GM21786 (cell line): ENCODE measurements around the gene SLC44A3.
A peak's percentile ranks its signal among the peaks of the same experiment; 100 is the strongest.

Source experiments
- ATAC-seq: cut with Tn5 transposase; IDR thresholded peaks from one replicate; pipeline ENCODE4 v1.9.1; 2021; ENCODE audit not compliant: unreplicated experiment

SLC44A3 gene

DNA sequence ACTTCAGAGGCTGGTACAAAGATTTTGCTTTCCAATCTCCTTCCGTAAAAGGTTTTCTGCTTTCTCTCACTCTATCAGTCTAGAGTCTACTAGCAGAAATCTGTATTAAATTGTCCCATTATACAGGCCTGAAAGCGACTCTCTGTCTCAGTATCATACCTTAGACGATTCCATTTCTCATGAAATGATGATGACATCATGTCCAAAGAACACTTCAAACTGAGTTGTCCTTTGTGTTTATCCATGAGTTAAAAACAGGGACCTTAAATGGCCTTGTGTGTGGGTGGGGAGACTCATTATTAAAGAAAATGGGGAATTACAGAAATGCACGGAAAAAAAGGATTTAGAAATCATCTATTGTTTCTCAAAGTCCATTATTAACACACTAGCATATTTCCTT is 21.0 kb upstream of the SLC44A3 start:
- no peak for ATAC-seq

DNA sequence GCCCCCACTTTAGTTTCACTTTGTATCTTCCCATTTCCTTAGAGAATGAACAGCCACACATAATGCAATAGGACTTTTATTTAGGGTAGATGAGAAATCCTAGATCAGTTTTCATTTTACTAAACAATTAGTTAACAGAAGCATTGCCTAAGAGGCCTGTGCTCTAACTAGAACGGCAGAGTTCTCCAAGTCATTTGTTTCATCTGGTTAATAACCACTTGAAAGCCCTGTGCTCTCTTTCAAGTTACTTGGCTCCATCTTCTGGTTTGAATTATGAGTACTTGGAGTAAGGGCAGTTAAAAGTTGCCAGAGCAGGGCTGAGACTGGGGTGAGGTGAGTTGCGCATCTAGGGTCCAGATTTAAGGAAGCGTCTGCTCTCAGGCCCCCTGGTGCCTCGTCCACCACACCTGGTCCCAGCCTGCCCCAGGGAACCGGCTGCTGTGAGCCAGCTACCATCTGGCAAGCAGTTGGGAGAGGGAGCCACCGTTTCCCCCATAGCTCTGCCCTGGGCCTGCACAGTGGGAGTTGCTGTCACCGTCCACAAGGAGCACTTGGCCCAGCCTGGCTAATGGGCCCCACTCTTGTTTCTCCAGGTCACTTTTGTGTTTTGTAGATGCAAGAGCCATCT is 18.1 kb upstream of the SLC44A3 start:
- peak; percentile 60 for ATAC-seq

DNA sequence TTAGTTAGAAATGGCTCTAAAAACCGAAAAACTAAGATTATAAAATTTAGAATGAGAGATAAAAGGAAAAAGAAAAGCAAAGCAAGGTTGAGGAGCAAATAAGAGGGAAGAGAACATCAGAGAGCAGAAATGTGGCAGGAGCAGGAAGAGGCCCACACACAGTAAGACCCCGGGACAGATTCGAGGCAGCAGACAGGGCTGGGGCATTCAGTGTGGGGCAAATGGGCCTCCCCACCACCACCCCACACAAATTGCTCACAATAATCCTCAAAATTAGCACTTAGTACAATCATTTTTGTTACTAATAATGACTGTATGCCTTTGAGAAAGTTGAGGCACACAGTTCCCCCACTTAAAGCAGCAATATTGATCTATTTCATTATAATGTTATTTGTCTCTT is 17.1 kb upstream of the SLC44A3 start:
- no peak for ATAC-seq

DNA sequence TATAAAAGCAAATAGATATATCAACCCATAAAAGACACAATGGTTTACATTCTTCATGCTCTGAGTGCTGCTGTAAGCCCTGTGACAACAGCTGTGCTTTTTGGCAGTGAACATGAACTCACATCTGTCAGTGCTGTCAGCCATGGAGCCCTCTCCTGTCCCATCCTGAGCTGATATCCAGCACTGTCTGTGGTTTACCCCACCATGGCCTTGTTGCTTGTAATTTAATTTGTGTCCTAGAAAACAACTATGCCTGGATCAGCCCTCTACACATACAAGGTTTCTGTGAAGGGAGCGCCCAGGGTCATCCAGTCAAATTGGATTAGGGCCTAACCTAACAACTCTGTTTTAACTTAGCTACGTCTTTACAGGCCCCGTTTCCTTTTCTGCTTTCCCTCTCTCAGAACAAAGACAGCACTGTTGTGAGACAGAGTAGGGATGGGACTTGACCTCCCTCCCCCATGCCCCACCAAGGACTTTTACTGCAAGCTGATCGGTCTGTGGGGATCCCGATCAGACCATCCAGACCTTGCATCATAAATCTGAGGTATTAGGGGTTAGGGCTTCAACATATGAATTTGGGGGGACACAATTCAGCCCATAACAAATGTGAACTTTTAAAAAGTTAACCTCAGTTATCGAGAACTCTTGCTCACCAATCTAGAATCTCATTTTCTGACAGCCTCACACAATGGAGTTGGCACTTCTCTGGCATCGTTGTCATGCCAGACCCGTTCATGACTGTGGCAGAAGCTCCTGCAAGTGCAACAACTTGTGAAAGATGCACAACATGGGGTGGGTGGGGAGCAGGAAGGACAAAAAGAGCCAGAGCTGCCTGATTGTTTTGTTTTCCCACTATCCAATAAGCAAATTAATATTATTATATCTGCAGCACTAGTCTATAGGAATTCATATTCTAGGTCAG is 16.4 kb upstream of the SLC44A3 start:
- ATAC-seq = no peak

DNA sequence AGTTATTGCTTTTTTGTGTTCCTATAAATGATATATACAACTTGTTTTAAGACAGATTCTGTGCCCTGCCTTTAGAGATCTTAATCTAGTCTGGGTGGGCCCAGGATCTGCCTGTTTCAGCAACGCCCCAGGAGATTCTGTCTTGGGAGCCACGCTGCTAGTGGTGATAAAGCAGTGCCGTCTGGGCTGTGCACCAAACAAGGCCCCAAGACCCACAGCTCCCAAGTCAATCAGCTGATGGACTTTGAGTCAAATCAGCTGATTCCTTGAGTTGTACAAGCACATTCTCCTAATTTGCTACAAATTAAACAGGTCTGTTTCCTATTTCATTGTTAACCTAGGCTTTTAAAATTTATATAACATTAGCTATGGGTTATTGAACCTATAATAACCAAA is 15.7 kb upstream of the SLC44A3 start:
- ATAC-seq = no peak

DNA sequence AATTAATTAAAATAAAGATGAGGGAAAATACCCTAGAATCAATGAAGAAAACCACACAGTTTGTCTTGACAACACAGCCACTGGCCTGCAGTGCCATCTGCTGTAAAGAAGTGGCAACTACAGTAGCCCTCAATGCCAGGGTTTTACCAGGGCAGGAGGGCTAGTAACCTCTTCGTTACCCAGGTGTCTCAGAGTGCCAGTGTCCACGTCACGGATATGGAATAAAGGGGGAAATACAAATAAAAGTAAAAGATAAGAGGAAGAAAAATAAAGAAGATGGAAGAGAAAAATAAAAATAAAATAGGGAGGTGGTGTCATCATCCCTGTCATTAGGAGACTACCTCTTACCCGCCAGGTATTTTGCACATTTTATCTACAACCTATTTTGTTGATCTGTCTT is 14.2 kb upstream of the SLC44A3 start:
- no peak for ATAC-seq

DNA sequence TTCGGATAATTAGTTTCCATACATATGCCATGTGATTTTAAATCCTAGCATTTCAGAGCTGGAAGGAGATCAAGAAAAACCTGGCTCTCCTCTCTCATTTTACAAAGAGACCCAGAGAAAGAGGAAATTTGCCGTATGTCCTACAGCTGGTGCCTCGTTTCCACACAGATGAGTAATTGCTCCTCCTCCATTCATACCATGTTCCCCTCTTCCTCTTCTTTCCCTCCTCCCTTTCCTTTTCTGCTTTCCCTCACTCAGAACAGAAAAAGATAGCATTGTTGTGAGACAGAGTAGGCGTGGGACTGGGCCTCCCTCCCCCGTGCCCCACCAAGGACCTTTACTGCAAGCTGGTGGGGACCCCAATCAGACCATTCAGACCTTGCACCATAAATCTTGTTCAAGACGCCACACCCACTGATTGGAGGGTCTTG is 13.7 kb upstream of the SLC44A3 start:
- ATAC-seq = no peak

DNA sequence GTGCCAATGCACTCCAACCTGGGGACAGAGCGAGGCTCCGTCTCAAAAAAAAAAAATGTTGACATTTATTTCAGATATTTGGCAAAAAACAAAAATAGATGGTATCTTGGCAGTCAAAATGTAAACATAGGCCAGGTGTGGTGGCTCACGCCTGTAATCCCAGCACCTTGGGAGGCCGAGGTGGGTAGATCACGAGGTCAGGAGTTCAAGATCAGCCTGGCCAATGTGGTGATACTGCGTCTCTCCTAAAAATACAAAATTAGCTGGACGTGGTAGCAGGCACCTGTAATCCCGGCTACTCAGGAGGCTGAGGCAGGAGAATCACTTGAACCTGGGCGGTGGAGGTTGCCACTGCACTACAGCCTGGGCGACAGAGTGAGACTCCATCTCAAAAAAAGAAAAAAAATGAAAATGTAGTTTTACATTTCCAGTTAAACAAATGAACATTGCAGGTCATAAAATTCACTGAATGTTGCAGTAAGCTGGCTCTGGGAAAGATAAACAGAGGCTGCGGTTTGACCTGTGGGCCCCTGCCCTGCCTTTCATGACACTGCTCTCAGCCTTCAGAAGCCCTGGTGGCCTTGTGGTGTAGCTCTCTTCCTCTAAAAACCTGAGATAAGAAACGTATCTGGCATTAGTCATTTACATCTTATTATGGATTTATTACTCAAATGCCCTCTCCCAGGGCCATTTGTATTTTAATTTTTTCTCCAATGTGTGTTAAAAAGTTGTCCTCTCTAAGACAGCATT is 12.2 kb upstream of the SLC44A3 start:
- no peak for ATAC-seq

DNA sequence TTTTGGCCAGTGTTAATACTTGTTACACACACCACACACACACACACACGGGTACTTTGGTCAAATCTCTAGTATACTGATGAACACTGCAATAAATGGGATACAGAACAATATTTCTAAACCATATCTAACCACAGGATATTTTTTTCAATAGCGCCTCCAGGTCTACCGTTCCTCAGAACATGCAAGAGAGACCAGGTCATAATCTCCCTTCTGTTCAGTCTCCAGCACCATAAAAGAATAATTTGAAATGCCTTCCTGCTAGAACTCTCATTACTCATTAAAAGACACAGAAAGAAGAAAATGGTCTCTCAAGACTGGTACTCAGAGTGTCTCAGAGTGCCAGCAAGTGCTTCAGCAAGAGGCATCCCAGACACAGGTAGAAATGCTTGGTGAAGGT is 11.5 kb upstream of the SLC44A3 start:
- no peak for ATAC-seq

DNA sequence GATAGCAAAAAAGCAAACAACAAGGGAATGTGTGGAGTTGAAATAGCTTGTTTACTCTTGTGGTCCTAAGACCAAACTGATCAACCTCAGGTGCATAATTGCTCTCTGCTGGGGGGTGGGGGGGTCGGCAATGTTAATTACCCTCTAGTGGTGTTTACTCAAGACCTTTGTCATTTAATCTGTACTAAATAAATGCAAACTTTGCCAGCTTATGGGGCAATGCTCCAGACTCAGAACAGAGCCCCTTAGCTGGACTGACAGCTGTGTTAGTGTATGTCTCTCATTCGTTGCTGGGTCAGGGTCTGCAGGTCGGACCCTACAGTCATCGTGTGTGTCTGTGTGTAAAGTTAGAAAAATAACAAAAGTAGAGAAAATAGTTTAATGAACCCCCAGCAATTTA is 7.2 kb upstream of the SLC44A3 start:
- no peak for ATAC-seq

DNA sequence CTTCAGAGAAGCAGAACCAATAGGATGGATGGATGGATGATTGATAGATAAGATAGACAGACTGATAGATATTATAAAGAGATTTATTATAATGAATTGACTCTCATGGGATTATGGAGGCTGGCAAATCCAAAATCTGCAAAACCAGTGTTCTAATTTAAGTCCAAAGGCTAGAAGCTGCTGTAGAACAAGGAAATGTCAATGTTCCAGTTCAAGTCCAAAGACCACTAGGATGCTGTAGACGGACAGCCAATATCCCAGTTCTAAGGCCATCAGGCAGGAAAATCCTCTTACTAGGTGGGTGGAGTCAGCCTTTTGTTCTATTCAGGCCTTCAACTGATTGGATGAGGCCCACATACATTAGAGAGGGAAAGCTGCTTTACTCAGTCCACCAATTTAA is 4.1 kb upstream of the SLC44A3 start:
- no peak for ATAC-seq

DNA sequence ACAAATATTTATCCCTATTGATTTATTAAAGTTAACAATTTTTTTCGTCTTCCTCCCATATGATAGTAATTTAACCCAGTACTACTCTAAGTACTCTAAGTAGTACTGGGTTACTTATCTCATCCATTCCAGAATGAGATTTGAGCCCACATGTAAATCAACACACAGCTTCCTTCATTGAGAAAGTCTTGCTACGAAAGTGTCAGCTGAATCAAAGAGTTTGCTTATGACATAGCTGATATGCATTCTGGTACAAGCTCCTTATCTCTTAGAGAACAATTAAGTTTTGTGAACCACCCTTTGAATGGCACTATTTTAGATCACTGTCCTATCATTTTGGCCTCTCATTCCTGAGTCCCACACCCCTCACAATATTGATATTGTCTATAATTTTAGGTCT is 2.4 kb upstream of the SLC44A3 start:
- no peak for ATAC-seq

DNA sequence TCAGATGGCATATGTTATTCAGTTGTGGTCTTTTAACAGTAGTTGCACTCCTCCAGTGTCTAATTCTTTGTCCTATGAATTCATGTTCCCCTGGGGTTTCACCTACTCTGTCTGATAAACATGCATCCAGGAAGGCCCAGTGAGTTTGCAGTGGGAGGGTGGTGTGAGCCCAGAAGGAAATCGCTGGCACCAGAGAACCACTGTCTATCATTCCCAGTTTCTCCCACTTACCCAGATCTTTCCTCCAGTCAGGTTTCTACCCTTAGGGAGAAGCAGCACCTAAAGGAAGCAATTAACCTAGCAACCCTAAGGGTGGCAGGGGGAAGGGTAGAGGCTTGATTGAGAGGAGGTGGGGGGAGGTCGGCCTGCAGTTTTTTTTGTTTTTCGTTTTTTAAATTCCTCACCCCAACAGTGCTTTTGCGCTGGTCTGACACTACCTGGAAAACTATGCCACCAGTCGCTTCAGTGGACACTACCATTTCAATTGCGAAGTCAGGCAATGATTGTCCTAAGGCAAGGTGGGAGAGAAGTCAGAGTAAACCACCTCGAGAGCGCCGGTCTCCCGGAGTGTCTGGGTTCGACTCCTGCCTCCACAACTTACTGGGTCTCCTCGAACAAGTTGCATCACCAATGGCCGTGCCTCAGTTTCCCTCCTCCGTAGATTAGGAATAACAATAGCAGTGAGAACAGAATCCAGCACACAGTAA is 766 bp upstream of the SLC44A3 start:
- ATAC-seq = no peak

DNA sequence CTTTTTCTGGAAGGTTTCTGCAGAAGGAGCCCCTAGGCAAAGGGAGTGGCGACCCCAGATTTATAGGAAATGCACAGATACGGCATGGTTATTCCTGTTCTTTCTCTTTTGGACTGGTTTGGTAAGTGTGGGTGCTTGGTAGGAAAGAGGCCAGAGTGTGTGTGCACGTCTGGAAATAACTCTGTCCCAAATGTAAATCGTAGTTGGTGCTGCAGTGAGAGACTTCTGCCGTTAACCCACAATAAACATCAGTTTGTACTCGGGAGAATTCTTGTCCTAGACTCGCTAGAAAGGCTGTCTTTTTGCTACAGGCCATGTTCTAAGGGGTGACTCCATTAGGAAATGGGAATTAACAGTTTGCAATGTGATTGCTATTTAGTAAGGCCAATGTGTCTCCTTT is 779 bp downstream of the SLC44A3 start:
- ATAC-seq = no peak

DNA sequence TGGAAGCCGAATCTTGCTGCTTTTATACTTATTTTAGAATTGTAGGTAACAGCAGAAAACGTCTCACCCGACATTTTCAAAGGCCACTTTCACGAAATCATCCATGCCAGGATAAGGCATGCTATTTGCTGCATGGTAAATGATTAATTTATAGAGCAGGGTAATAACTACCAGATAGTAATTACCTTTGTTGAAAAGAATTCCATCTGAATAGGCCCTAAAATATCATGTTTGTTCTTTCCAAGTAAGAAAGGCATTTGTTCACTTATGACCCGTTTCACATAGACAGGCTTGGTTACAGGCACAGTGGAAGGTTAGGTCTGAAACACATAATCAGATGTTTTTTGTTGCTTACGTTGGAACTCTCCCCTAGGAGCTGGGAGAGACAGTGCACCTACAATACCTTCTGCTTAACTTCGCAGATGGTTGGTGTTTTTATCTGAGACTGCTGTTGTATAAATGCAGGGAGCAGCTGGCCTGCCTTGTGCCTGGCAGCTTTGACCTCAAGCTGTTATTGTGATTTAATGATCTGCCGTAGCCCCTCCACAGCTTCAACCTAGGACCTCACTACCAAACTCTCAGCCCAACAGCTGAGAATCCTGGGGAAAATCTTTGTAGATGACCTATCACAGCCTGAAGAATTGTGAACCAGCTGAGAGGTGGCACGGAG is 1.6 kb downstream of the SLC44A3 start:
- ATAC-seq = no peak

DNA sequence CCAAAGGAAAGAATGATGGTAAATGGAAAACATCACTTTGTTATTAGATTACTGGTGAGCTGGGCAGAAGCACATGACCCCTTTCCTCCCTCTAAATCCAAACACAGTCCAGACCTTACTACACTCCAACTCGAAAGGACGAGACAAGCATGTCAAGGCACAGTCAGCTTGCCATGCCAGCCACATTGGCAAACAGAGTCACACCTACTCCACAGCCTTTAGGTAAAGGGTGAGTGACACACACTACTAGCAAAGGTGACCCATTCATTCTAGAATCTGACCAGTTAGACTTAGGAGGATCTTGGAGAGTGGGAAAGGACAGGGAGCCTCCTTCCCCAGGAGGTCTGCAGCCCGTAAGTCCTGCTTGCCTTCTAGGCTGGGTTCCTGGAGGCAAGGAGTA is 3.0 kb downstream of the SLC44A3 start:
- no peak for ATAC-seq

DNA sequence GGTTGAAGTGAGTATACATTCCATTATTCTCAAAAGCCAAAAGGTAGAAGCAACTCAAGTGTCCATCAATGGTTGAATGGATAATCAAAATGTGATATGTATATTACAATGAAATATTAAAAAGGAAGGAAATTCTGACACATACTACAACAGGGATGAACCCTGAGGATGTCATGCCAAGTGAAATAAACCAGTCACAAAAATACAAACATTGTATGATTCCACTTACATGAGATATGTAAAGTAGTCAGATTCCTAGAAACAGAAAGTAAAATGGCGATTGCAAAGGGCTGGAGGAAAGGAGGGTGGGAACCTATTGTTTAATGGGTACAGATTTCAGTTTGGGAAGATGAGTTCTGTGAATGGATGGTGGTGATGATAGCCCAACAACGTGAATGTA is 5.8 kb downstream of the SLC44A3 start:
- ATAC-seq = no peak

DNA sequence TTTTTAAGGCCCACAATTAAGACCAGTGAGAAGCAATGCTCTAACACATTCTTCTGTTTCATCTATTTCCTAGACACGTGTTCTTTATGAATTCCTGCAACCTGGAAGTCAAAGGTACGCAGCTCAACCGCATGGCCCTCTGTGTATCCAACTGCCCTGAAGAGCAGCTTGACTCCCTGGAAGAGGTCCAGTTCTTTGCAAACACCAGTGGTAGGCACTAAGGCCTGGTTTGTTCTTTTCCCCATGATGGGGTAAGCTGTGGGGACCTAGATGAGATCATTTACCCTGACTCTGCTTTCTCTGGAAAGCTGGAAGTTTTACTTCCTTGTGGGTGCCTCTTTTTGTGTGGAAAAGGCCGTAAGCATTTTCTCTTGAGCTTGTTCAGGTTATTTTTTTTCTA is 7.3 kb downstream of the SLC44A3 start:
- no peak for ATAC-seq

DNA sequence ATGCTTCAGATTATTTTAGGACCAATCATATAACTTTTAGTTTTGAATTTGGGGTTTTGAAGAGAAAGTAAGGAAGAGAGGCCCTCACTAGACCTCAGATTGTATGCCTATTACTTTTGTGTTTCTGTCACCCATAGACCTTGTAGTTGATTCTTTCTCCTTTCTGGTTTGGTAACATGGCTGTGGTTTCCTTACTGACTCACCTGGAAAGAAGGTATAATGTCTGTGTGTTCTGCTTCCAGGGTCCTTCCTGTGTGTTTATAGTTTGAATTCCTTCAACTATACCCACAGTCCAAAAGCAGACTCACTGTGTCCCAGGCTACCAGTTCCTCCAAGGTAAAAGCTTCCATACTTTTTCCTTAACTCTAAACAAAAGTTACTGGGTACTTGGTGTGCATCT is 8.1 kb downstream of the SLC44A3 start:
- no peak for ATAC-seq

DNA sequence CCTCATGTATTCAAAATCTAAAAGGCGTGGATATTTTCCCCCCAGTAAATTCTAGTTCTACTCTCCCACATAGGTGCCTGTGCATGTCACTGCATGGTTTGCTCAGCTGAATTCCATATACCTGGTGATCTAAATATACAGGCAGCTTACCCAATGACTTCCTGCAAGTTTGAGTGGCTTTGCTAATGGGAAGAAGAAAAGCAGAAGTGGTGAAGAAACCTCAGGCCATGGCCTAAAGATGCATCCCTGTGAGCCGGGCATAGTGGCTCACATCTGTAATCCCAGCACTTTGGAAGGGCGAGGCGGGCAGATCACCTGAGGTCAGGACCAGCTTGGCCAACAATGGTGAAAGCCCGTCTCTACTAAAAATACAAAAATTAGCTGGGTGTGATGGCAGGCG is 11.5 kb downstream of the SLC44A3 start:
- no peak for ATAC-seq

DNA sequence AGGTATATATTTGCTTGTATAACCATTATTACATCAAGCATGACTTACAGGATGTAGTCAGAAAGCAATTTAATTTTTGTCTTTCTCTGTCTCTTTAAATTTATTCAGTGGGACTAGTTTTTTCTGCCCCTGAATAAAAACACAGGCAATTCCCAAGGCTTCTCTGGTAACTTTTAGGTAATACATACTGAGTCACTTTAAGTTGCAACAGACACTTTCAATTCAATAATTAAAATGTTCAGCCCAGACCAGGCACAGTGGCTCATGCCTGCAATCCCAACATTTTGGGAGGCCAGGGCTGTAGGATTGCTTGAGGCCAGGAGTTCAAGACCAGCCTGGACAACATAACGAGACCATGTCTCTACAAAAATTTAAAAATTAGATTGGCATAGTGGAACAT is 12.3 kb downstream of the SLC44A3 start:
- no peak for ATAC-seq
